ENCODE results near the gene ARHGAP45.
"Not testable (repeated sequence)": the region's sequence is repeated elsewhere in the genome, so short reads cannot be mapped to it uniquely, and the experiment has no call there.

- not testable (repeated sequence) for TF ChIP-seq CTCF, POLR2A (IDR thresholded peaks at IDR 0.05)
These were observed 62.1 kb downstream of the ARHGAP45 start for GRCh38 chr19:1129084-1129483.

Measured in Peyer's patch (tissue), 4 donors.